H1 (cell line): ENCODE measurements around the gene FSTL4. TPM values are rescaled to one million over a fixed set of nuclear protein-coding genes. Genes with fewer than 3 reads are reported as not detected.

ENCODE experiments used
- CTCF ChIA-PET: fragments of 300-600 bp; sonication (Branson Sonifier 250); formaldehyde crosslinking; loops from one replicate; lab custom pipeline; 2021; ENCODE audit not compliant: partially characterized antibody; lab: Charles Lee
- POLR2A ChIA-PET: fragments of 300-600 bp; sonication (Branson Sonifier 250); formaldehyde crosslinking; loops from one replicate; lab custom pipeline; 2021; ENCODE audit warnings: inconsistent platforms; ENCODE audit not compliant: partially characterized antibody; lab: Charles Lee
- DNase-seq, 2 experiments: peaks; one replicate each; pipeline versions ENCODE4 v3.0.0 to v3.0.0-alpha.2; 2010 to 2022; ENCODE audit warnings: low spot score in 2 of 2, low read depth in 1 of 2, mixed read lengths in 1 of 2
- FAIRE-seq: peaks from 2 replicates; lab custom pipeline; 2011; peaks lifted over from hg19 to GRCh38; lab: Jason Lieb, UNC
- H2AFZ ChIP-seq: 2 replicates; pipeline ENCODE4 v1.8.1; 2012; ENCODE audit warnings: low read length, inconsistent platforms
- H2AK5ac ChIP-seq: 2 replicates; pipeline ENCODE4 v1.6.1; 2013; ENCODE audit warnings: low read depth, low read length
- H2BK120ac ChIP-seq: replicated peaks from 2 replicates; pipeline ENCODE3; 2013; ENCODE audit warnings: low read depth, low read length, inconsistent platforms
- H2BK12ac ChIP-seq: 2 replicates; pipeline ENCODE4 v1.6.1; 2013; ENCODE audit warnings: low read depth, low read length
- H2BK15ac ChIP-seq: 2 replicates; pipeline ENCODE4 v1.6.1; 2013; ENCODE audit warnings: low read length
- H2BK20ac ChIP-seq: 2 replicates; pipeline ENCODE4 v1.6.1; 2013; ENCODE audit warnings: low read length
- H2BK5ac ChIP-seq: 2 replicates; pipeline ENCODE4 v1.6.1; 2013; ENCODE audit warnings: low read depth, low read length
- H3K14ac ChIP-seq: 2 replicates; pipeline ENCODE4 v1.6.1; 2013; ENCODE audit warnings: inconsistent platforms; ENCODE audit not compliant: insufficient read length
- H3K18ac ChIP-seq: 2 replicates; pipeline ENCODE4 v1.6.1; 2013; ENCODE audit warnings: low read length; ENCODE audit errors: extremely low read depth
- H3K23ac ChIP-seq: 2 replicates; pipeline ENCODE4 v1.6.1; 2013; ENCODE audit warnings: inconsistent platforms; ENCODE audit not compliant: insufficient read length
- H3K23me2 ChIP-seq: 2 replicates; pipeline ENCODE4 v1.6.1; 2013; ENCODE audit warnings: low read depth, low read length
- H3K27ac ChIP-seq: 2 replicates; pipeline ENCODE4 v1.6.1; 2011; ENCODE audit warnings: low read depth, low read length, inconsistent platforms
- H3K27me3 ChIP-seq, 4 experiments: replicated peaks in 1 of 4; 1 replicate in 1 of 4; 2 replicates in 3 of 4; pipeline versions ENCODE4 v1.6.1 to v1.8.1; 2011 to 2013; ENCODE audit warnings: low read length in 3 of 4, mild to moderate bottlenecking in 3 of 4, inconsistent platforms in 2 of 4, mixed read lengths in 2 of 4, moderate library complexity in 1 of 4; ENCODE audit not compliant: control insufficient read depth in 3 of 4, insufficient read depth in 3 of 4; ENCODE audit errors: extremely low read depth in 1 of 4
- H3K36me3 ChIP-seq, 4 experiments: 2 replicates each; pipeline versions ENCODE4 v1.6.1 to v1.8.1; 2011 to 2013; ENCODE audit warnings: mild to moderate bottlenecking in 4 of 4, low read length in 3 of 4, moderate library complexity in 2 of 4, control low read depth in 1 of 4, inconsistent platforms in 1 of 4; ENCODE audit not compliant: insufficient read depth in 4 of 4, control insufficient read depth in 2 of 4
- H3K4ac ChIP-seq: replicated peaks from 2 replicates; pipeline ENCODE3; 2013; ENCODE audit warnings: low read length, low read depth, mixed read lengths, inconsistent platforms; ENCODE audit not compliant: insufficient read length
- H3K4me1 ChIP-seq, 4 experiments: replicated peaks in 1 of 4; 1 replicate in 1 of 4; 2 replicates in 3 of 4; pipeline versions ENCODE4 v1.6.1 to v1.8.1; 2011 to 2013; ENCODE audit warnings: low read length in 3 of 4, inconsistent platforms in 2 of 4, mixed read lengths in 1 of 4; ENCODE audit not compliant: insufficient read depth in 4 of 4, control insufficient read depth in 3 of 4
- H3K4me2 ChIP-seq, 2 experiments: 2 replicates each; pipeline versions ENCODE4 v1.6.1 to v1.8.1; 2011 to 2013; ENCODE audit warnings: low read depth in 2 of 2, low read length in 2 of 2, control low read depth in 1 of 2, inconsistent platforms in 1 of 2, mild to moderate bottlenecking in 1 of 2; ENCODE audit not compliant: insufficient read depth in 1 of 2
- H3K4me3 ChIP-seq, 4 experiments: fragments of 200-600, 300-600 bp in 1 of 4; sonication (generic), shearing (Covaris generic), sonication (Bioruptor Twin) in 1 of 4; 2 replicates each; pipeline versions ENCODE4 v1.5.1 to v1.8.1; 2011 to 2016; ENCODE audit warnings: low read length in 4 of 4, low read depth in 3 of 4, control low read depth in 2 of 4, inconsistent platforms in 2 of 4, mild to moderate bottlenecking in 2 of 4, mixed read lengths in 1 of 4, moderate library complexity in 1 of 4; ENCODE audit not compliant: insufficient read depth in 2 of 4; ENCODE audit errors: extremely low read depth in 1 of 4
- H3K56ac ChIP-seq: replicated peaks from 2 replicates; pipeline ENCODE3; 2013; ENCODE audit warnings: low read depth, mild to moderate bottlenecking, mixed read lengths, low read length, inconsistent platforms; ENCODE audit not compliant: insufficient read length
- H3K79me1 ChIP-seq: 2 replicates; pipeline ENCODE4 v1.6.1; 2013; ENCODE audit warnings: low read depth, low read length, control low read depth
- H3K79me2 ChIP-seq, 2 experiments: 2 replicates each; pipeline versions ENCODE4 v1.6.1 to v1.8.1; 2012 to 2013; ENCODE audit warnings: low read length in 2 of 2, mild to moderate bottlenecking in 2 of 2, inconsistent platforms in 1 of 2; ENCODE audit not compliant: insufficient read depth in 2 of 2, control insufficient read depth in 1 of 2
- H3K9ac ChIP-seq, 4 experiments: replicated peaks in 1 of 4; 1 replicate in 1 of 4; 2 replicates in 3 of 4; pipeline versions ENCODE4 v1.6.1 to v1.8.1; 2011 to 2013; ENCODE audit warnings: low read depth in 3 of 4, low read length in 3 of 4, control low read depth in 2 of 4, mild to moderate bottlenecking in 2 of 4, moderate library complexity in 2 of 4, inconsistent platforms in 1 of 4; ENCODE audit errors: extremely low read depth in 1 of 4
- H3K9me3 ChIP-seq, 2 experiments: 2 replicates each; pipeline versions ENCODE4 v1.6.1 to v1.8.1; 2012 to 2013; ENCODE audit warnings: mild to moderate bottlenecking in 2 of 2, moderate library complexity in 2 of 2, control low read depth in 1 of 2, inconsistent platforms in 1 of 2, low read depth in 1 of 2, low read length in 1 of 2, mixed read lengths in 1 of 2; ENCODE audit not compliant: insufficient read depth in 2 of 2
- H4K20me1 ChIP-seq, 2 experiments: replicated peaks in 1 of 2; 2 replicates each; pipeline versions ENCODE3 to v1.8.1; 2011 to 2013; ENCODE audit warnings: inconsistent platforms in 2 of 2, low read length in 2 of 2, mild to moderate bottlenecking in 1 of 2; ENCODE audit not compliant: insufficient read depth in 2 of 2, control insufficient read depth in 1 of 2
- H4K5ac ChIP-seq: 2 replicates; pipeline ENCODE4 v1.6.1; 2013; ENCODE audit warnings: low read length, low read depth, mixed read lengths, inconsistent platforms; ENCODE audit not compliant: insufficient read length
- H4K8ac ChIP-seq: 2 replicates; pipeline ENCODE4 v1.8.0; 2013; ENCODE audit warnings: mild to moderate bottlenecking, moderate library complexity, low read length, inconsistent platforms; ENCODE audit not compliant: insufficient read depth; ENCODE audit errors: extremely low read depth
- H4K91ac ChIP-seq: replicated peaks from 2 replicates; pipeline ENCODE3; 2013; ENCODE audit warnings: low read length, mixed read lengths, inconsistent platforms; ENCODE audit not compliant: insufficient read length
- ATF3 ChIP-seq: IDR thresholded peaks from 2 replicates; pipeline ENCODE4 v1.6.1; 2011; ENCODE audit warnings: low read depth, mild to moderate bottlenecking, low read length; ENCODE audit not compliant: insufficient read depth
- BACH1 ChIP-seq: IDR thresholded peaks from 2 replicates; pipeline ENCODE4 v1.6.1; 2012; ENCODE audit warnings: low read length, improper control_type of control experiment
- BCL11A ChIP-seq, 2 experiments: IDR thresholded peaks; one replicate each; pipeline ENCODE4 v1.6.1; 2011; ENCODE audit warnings: low read depth in 2 of 2, low read length in 2 of 2, mild to moderate bottlenecking in 2 of 2
- BRCA1 ChIP-seq: IDR thresholded peaks from 2 replicates; pipeline ENCODE4 v1.6.1; 2012; ENCODE audit warnings: low read depth, low read length, improper control_type of control experiment
- CEBPB ChIP-seq: IDR thresholded peaks from 2 replicates; pipeline ENCODE4 v1.6.1; 2012; ENCODE audit warnings: low read depth, low read length
- CREB1 ChIP-seq: IDR thresholded peaks from 2 replicates; pipeline ENCODE4 v1.6.1; 2012; ENCODE audit warnings: inconsistent platforms
- CTBP2 ChIP-seq: IDR thresholded peaks from 2 replicates; pipeline ENCODE4 v1.7.0; 2011; ENCODE audit warnings: borderline replicate concordance, mild to moderate bottlenecking, moderate library complexity, mixed read lengths, low read length; ENCODE audit not compliant: insufficient read depth, insufficient read length
- FOSL1 ChIP-seq: IDR thresholded peaks from 2 replicates; pipeline ENCODE4 v1.6.1; 2011; ENCODE audit warnings: mild to moderate bottlenecking, low read depth, low read length, moderate library complexity; ENCODE audit not compliant: insufficient read depth
- GTF2F1 ChIP-seq: IDR thresholded peaks from 2 replicates; pipeline ENCODE4 v1.6.1; 2012; ENCODE audit warnings: low read depth, low read length, improper control_type of control experiment, borderline replicate concordance
- RNF2 ChIP-seq: fragments of 200-900, 300-1000 bp; sonication (generic); IDR thresholded peaks from 2 replicates; pipeline ENCODE4 v1.7.1; 2016; ENCODE audit warnings: borderline replicate concordance, low read depth, mild to moderate bottlenecking, antibody characterized with exemption, low read length; ENCODE audit not compliant: poor library complexity, severe bottlenecking; ENCODE audit errors: missing control alignments
- SIX5 ChIP-seq: IDR thresholded peaks from 2 replicates; pipeline ENCODE4 v1.6.1; 2011; ENCODE audit warnings: mild to moderate bottlenecking, low read depth, low read length
- SP4 ChIP-seq: IDR thresholded peaks from 2 replicates; pipeline ENCODE4 v1.6.1; 2012; ENCODE audit warnings: low read length, inconsistent platforms
- TCF12 ChIP-seq: IDR thresholded peaks from 2 replicates; pipeline ENCODE4 v1.6.1; 2011; ENCODE audit warnings: low read depth, mild to moderate bottlenecking, low read length
- TEAD4 ChIP-seq: IDR thresholded peaks from 2 replicates; pipeline ENCODE4 v1.6.1; 2012; ENCODE audit warnings: low read depth, low read length, inconsistent platforms, mixed read lengths
- WGBS, 2 experiments: shearing (Covaris generic) in 1 of 2; methylation state at CpG; one replicate each; pipeline versions ENCODE4 v1.1.6 to v1.1.7; 2013 to 2015; ENCODE audit warnings: low lambda C conversion rate in 2 of 2, mixed read lengths in 2 of 2, inconsistent platforms in 1 of 2, low coverage in 1 of 2, missing lambda C conversion rate in 1 of 2; ENCODE audit not compliant: insufficient replicate concordance in 2 of 2, insufficient coverage in 1 of 2, insufficient read length in 1 of 2; ENCODE audit errors: extremely low coverage in 1 of 2, missing lambda C conversion rate in 1 of 2; 5-methylcytosine and 5-hydroxymethylcytosine counted together
- polyA plus RNA-seq, 7 experiments: library from polyadenylated mRNA; depleted of rRNA in 3 of 7; stranded (reverse) in 5 of 7; unstranded in 2 of 7; fragments of >200 nt in 5 of 7; fragments of 200-250 nt in 2 of 7; gene quantifications; 1 replicate in 5 of 7; 2 replicates in 1 of 7; 4 replicates in 1 of 7; pipeline versions ENCODE4 v1.2.1 to v1.2.3, GENCODE V29; 2011 to 2013; ENCODE audit warnings: missing spikeins in 2 of 7, mixed read lengths in 2 of 7
- total RNA-seq: library from RNA; stranded (reverse); fragmentation: NEBNext Ultra II Directional; extraction: Animal tissue kit (Norgen Biotek cat#: 25700); gene quantifications from 2 replicates; pipeline ENCODE4 v1.2.1, GENCODE V29; 2021
- TF ChIP-seq, protein P1 (sequence below): IDR thresholded peaks from 2 replicates; pipeline ENCODE4 v1.6.1; 2012; ENCODE audit warnings: inconsistent platforms

The FSTL4 gene
- total and polyA plus RNA-seq, 2 of the 8 experiments (the other 6 are each of a cell fraction or from before 2014, with no cell fraction given): 3.1 to 4.1 TPM

- CTCF ChIA-PET: interaction anchor here (1.2 to 1.9 kb wide), 4 partner anchors 11 to 142 kb away, joined by 3 to 5 read pairs (median 4); no protein-coding TSS in a partner anchor
- TF ChIP-seq TEAD4 (no peak), TCF12 (no peak), CTBP2 (no peak), SP4 (no peak), ATF3 (no peak), RNF2 (no peak), FOSL1 (no peak), BRCA1 (no peak), BCL11A (IDR thresholded peaks at IDR 0.05; ENCODE audit: low read depth in 2 of 2, low read length in 2 of 2) (no peak), CEBPB (no peak), CREB1 (no peak), GTF2F1 (no peak), SIX5 (no peak), BACH1 (no peak)
- TF ChIP-seq, protein P1, sequence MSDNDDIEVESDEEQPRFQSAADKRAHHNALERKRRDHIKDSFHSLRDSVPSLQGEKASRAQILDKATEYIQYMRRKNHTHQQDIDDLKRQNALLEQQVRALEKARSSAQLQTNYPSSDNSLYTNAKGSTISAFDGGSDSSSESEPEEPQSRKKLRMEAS: no peak
Observed at GRCh38 chr5:133253671-133254070, 358.7 kb downstream of the FSTL4 start.

More at GRCh38 chr5:133253671-133254070, 358.7 kb downstream of the FSTL4 start:
- POLR2A ChIA-PET: no interaction called here
- DNase-seq: no peak
- H3K9me3 ChIP-seq: no peaks in the 10 kb centered on the region
- no peak overlapping the region for H3K18ac ChIP-seq
- no peak overlapping the region for H3K9ac ChIP-seq
- H4K91ac ChIP-seq: no peak overlapping the region
- FAIRE-seq: no peak
- H3K4me2 ChIP-seq: no peak overlapping the region
- H3K23ac ChIP-seq: no peak overlapping the region
- no peak overlapping the region for H4K8ac ChIP-seq
- H3K56ac ChIP-seq: no peak overlapping the region
- no peak overlapping the region for H3K4ac ChIP-seq
- H3K36me3 ChIP-seq: no peaks in the 10 kb centered on the region
- no peak overlapping the region for H2BK5ac ChIP-seq
- H3K14ac ChIP-seq: no peak overlapping the region
- no peak overlapping the region for H2AFZ ChIP-seq
- no peaks in the 10 kb centered on the region for H4K20me1 ChIP-seq
- no peak overlapping the region for H3K4me3 ChIP-seq
- no peaks in the 10 kb centered on the region for H3K79me1 ChIP-seq
- no peaks in the 10 kb centered on the region for H3K23me2 ChIP-seq
- H3K79me2 ChIP-seq: no peaks in the 10 kb centered on the region
- H3K4me1 ChIP-seq: peaks cover 0 to 4% (median 0%) of the 10 kb centered on the region in 4 experiments; a peak in 1 of 7 replicates
- H3K27me3 ChIP-seq: no peaks in the 10 kb centered on the region
- H2BK15ac ChIP-seq: no peak overlapping the region
- no peak overlapping the region for H2BK20ac ChIP-seq
- H4K5ac ChIP-seq: no peak overlapping the region
- no peak overlapping the region for H2BK120ac ChIP-seq
- no peak overlapping the region for H3K27ac ChIP-seq
- H2AK5ac ChIP-seq: no peak overlapping the region
- H2BK12ac ChIP-seq: no peak overlapping the region
- 88% methylated on average over 1 of the region's 1 CpG; no CpG with 5 or more reads in 1 of the 2 experiments for WGBS, 2 experiments
